Dermis blood vessel endothelial cell (primary cell): ENCODE results near the gene SMIM28. TPM values are rescaled to one million over a fixed set of nuclear protein-coding genes. Genes with fewer than 3 reads are reported as not detected.
"Not testable (repeated sequence)": the region's sequence is repeated elsewhere in the genome, so short reads cannot be mapped to it uniquely, and the experiment has no call there.

Experiments
- DNase-seq: peaks from one replicate; pipeline ENCODE4 v3.0.0; 2010
- total RNA-seq: library from RNA; depleted of rRNA; stranded (reverse); fragments of >200 nt; gene quantifications from 2 replicates; pipeline ENCODE4 v1.2.3, GENCODE V29; 2014

Gene SMIM28
- total RNA-seq, 1 donor from 2014 or later: not detected

DNA sequence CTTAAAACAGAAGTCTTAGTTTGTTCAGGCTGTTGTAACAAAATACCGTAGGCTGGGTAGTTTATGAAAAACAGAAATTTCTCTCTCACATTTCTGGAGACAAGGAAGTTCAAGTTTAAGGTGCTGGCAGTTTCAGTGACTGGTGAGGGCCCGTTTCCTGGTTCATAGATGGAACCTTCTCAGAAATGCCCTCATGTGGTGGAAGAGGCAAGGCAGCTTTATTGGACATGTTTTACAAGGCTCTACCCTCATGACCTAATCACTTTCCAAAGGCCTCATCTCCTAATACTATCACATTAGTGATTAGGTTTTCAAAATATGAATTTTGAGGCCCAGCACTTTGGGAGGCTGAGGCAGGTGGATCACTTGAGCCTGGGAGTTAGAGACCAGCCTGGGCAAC, 28.7 kb downstream of the SMIM28 start:
- DNase-seq: no peak

DNA sequence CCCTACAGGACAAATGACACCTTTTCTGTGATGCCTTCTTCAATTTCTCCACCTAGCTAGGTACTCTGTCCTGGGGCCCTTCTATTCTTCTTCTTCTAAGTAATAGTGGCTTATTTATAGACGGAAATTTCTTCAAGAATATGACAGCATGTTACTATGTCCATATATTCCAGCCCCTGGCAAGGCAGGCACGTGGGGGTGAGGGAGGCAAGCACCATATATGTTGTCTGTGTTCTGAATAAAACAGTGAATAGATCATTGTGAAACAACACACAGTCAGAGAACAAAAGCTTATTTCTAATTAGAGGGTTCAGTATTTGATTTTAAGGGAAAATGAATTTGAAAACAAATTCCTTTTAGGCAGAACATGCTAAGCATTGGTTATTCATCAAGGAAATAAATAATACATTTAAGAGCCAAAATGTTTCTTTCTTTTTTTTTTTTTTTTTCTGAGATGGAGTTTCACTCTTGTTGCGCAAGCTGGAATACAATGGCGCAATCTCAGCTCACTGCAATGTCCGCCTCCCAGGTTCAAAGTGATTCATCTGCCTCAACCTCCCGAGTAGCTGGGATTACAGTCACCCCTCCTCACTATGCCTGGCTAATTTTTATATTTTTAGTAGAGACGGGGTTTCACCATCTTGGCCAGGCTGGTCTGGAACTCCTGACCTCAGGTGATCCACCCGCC, 32.5 kb downstream of the SMIM28 start:
- DNase-seq: no peak

DNA sequence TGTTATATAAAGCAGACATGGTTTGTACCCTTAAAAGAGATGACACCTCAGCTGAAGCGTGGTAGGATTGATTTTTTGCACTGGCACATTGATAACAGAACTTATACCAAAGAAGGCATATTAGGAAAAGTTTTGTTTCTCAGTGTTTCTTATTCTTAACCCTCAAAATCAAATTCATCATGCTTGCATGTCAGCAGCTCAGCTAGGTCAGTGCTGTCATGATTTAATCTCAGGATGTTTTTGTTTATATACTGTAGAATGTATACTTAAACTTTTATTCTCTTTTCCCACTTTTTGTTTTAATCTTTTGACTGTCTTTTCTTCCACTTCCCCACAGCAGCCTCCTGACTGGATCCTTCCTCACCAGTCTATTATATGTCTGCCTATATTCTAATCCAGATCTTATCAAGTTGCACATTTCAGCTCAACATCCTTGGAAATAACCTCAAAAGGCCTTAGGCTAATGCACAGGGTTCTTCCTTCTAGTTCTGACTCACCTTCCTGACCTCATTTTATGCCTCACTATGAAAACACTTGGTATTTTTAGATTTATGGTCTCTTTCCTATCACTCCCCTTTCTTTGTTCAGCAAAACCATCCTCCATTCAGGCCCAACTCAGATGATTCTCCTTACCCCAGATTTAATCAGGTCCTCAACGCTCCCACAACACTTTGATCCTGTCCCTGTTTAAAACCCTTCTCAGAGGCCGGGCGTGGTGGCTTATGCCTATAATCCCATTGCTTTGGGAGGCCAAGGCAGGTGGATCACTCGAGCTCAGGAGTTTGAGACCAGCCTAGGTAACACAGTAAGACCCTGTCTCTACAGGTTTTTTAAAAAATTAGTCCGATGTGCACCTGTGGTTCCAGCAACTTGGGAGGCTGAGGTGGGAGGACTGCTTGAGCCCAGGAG, 33.5 kb downstream of the SMIM28 start:
- peak; percentile 90 for DNase-seq

DNA sequence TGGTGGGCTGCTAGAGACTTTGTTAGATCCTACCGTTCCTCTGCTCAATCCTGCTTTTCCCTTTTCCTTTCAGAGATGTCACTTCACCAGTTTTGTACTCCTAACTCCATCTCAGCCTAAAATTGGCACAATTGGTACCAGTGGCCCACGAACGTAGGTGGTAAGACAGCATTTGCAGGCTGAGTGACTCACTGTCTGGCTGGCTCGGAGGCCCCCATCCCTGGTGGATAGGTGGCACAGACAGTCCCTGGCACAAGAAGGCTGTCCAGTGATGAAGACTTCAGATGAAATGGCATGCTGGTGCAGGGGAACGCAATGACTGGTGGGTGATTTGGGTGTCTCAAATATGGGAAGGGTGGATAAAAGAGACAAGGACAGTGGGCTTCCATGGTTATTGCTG, 37.4 kb downstream of the SMIM28 start:
- DNase-seq: no peak

DNA sequence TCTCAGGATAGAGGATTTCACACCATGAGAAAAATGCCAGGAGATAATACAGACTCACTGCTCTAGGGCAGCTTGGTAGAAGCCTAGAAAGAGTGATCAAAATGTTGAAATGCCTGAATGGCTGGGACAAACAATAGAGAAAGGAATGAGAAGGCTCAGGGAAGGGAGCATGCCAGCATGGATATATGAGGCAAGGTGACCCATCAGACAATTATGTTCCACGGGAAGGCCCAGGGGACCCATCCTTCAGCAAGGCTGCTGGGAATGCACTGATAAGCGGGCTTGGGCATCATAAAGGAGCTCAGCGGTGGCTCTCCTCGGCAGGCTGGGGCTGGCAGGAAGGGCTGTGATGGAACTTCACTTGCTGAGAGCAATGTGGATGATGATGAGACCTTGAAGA, 38.5 kb downstream of the SMIM28 start:
- no peak for DNase-seq

DNA sequence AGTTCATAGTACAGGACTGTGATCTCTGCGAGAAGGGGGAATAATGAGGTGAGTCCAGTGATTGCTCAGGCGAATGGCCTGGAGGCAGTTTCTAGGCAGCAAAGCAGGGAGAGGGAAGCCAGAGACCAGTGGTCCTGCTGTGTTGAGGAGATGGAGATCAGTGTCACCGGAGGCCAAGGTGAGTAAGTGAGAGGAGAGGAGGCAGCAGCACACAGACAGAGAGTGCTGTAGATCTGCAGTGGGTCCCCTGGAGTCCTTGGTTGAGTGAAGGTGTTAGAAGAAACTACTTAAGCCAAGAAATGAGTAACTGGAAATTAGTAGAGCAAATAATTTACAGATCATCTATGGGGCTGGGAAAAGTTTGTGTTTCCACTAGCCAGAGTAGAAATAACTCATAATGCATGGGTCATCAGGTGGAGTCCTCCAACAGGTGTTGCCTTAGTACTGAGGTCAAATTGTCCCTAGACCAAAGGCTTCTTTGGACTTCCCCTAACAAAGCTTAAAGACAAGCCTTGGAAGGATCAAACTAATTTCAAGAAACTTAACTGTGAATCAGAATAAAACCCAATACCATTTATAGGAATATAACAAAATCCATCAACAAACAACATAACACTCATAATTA, 39.9 kb downstream of the SMIM28 start:
- DNase-seq: no peak

DNA sequence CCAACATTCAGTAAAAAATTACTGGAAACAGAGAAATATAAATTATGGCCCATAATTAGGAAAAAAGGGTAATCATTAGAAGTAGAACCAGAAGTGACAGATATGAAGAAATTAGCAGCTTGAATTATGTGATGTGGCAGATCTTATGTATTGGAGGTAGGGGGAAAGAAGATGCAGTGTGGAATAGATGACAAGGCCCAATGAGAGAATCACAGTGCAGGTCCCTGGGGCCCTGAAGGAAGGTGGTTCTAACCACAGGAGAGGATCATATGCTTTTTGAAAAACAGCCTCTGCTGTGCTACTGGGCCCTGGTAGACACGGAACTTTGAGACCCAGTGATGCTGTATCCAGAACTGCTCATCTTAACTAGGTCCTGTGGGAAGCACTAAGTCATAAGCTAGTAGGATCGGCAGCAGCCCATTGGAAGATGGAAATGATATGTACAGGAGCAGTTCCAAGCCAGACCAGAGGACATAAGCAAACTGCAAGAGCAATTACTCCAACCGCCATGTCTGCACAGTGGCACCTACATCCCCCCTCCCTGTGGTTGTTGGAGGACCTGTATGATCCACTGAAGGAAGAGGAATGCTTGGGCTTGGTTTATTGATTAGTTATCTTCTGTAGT, 40.5 kb downstream of the SMIM28 start:
- no peak for DNase-seq

DNA sequence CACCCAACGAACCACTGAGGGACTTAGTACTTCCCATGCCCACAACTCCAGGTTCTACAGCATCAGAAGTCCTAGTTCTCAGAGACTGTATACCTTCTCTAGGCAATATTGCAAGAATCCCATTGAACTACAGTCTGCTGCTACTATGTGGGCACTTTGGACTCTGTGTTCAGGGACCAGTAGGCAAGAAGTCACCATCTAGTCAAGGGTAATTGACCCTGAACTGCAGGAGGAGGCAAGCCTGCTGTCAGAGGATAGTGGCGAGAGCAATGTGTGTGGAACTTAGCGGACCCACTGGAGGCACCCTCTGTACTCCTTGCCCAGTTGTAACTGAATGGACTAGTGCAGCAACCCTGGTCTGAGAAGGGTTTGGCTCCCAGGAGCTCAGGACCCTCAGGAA, 42.1 kb downstream of the SMIM28 start:
- no peak for DNase-seq

DNA sequence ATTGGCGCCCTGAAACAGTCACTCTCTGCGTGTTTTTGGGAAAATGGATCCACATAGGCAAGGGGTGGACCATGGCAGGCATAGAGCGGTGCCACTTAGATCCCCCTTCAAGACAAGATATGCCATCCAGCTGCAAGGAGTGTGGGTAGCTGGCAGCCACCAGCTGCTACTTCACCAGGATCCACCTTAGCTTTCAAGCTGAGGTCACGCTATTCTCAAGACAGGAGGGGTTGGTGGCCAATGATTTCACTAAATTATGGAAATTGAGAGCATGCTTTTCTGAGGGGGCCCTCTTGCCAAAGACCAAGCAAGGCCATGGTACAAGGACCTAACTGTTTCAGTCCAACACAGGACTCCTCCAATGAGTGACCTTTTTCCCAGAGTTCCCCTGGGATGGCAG, 42.7 kb downstream of the SMIM28 start:
- no peak for DNase-seq

DNA sequence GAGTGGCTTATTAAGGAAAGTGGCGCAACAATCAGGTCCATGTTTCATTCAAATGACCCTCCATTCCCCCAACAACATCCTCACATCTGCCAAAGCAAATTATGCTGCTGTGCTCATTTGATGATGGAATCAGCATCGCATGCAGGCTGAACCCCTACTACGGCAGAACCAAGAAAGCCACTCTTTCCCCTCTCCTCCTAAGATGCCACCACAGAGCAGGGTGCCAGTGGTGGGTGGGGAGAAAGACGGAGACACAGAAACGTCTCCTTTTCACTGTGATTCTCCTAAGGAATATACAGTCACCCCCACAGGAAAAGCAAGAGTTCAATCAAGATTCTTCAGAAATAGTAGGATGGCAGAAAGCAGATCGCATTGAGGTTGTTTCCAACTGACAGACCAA, 43.4 kb downstream of the SMIM28 start:
- DNase-seq: no peak

DNA sequence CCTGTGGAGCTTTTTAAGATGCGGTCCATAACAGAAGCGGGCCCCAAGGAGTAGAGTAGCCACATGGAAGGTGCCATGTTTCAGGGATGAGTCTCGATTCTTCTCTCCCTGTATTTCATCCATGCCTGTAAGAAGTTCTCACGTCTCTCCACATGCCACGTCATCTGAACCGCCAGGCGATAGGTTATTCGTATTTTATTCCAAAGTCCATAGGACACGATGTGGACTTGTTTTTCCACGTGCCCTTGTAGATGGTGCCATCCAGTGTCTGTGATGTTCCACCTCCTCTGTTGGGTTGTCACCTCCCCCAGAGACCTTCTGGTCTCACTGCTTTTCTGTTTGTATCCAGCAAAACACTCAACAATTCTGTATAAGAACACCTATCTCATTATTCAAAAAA, 43.9 kb downstream of the SMIM28 start:
- DNase-seq: no peak

DNA sequence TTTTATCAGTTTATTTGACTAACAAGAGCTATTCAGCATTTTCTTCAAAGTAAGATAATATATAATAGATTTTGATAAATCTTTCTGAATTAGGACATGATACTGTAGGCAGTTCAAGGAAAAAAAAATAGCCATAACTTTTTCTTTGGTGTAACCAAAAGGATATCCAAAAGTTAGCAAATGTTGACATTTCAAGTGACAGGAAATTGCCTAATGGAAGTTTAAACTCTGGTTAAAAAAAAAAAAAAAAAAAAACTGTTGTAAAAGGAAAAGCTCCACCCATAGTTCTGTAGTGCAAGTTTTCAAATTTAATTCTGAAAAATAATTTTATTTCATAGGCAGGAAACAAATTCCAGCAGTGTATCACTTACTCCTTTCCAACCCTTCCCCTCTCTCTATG, 45.2 kb downstream of the SMIM28 start:
- DNase-seq: no peak

DNA sequence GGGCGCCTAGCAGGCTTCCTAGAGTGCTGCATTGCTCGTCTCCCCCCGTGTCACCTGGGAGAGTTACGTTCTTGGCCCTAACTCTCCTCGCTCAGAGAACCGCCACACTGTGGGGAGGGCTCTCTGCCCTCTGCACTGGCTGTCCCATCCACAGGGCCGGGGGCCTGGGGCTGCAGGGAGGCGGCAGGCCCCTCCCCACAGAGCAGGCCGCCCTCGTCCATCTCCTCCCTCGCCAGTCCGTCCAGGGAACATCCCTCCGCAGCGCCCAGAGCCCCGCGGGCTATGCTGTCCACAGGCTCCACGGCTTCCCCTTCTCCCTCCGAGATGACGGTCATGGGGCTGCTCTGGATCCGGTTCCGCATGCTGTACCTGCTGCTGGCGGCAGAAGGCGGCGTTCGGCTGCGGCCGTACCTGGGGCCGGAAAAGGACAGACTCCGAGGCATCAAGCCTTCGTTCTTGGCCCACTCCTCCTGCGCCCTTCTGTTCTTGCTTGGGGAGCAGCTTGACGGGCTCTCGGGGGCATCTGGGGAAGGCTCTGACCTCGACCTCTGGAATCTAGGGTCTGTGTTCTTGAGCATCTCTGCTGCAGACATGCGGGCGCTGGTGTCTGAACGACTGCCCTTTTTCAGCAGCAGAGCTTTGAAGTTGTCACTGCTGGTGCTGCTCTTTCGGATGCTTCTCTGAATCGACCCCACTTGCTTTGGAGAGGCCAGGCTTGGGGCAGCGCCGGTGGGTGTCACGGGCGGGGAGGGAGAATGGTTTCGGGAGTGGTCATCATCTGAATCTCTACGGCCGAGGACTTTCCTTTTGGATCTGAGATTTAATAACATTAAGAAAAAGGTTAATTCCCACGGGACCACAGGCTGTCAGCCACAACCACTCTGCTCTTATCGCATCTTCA, 46.5 kb downstream of the SMIM28 start:
- DNase-seq: no peak

DNA sequence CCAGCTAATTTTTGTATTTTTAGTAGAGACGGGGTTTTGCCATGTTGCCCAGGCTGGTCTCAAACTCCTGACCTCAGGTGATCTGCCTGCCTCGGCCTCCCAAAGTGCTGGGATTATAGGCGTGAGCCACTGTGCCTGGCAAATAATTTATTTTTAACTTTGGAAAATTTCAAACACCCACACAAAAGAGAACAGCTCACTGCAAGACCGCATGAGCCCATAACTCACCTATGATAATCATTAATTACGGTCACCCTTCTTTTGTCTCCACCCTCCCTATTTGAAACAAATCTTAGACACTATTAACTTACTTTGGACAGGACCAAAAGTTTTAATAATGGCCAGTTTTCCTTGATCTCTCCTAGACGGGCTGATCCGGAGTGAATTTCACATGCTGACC, 47.6 kb downstream of the SMIM28 start:
- DNase-seq: not testable (repeated sequence)

DNA sequence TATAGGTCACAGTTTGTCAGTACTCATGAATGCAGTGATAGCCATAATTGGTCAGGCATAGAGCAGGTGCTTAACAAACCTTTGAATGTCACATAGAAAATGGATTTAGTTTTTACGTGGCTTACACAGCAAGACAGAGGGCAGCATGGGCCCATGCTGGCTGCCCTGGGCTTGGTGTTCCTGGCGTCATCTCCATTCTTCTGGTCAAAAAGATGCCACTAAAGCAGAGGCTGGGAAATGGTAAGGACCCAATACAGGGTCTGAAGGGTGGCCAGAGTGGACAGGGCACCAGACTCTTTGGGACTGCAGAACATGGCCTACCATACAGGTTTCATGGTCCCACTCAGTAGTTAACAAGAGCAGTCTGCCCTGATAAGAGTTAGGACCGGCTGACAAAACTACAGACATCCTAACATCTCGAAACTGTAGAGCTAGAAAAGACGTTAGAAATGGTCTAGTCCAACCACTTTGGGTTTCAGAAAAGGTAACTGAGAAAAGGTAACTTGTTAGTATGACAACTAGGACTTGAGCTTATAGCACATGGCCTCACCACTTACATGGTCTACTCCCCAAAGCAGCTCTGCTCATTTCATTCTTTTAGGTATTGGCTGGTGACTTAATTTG, 48.9 kb downstream of the SMIM28 start:
- DNase-seq: no peak

DNA sequence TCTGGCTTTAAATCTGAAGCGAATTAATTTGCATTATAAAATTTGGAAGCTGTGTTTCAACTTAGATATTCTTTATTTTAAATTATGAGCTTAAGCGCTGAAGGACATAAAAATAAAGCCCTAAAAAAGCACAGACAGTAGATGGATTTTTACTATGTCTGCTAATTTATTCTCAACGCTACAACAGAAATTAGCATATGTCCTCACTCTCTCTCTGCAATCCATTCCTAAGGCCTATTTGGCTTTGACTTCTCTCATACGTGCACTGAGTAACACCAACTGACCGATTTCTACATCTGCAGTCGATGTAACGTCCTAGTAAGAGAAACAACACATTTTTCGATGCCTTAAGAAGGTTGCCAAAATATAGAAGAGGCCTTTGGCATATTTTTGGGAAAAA, 50.0 kb downstream of the SMIM28 start:
- no peak for DNase-seq

DNA sequence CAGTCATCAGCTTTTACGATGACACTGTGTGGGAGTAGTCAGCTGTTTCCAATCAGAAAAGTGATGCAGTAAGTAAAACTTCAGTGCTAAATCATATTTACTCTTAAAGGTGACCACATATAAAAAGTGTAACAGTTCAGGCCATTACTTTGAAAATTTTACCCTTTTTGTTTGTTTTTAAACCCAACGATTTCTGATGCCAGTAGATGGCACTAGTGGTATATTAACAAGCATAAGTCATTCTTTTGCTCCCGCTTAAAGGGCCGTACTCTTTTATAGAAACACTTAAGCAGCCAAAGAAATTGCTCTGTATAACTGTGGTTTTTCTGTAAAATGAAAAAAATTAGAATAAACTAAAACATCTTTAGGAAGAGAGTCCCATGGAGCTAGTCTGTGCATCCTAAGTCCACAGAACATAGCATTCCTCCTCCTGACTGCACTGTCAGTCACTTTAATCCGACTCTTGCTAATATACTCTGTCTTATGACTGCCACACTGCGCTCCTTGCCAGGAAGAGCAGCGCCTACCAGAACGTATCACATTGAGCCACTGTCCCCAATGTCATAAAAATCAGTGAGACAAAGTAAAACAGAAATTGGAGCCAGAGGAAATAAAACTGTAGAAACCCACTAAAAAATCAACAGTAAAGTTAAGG, 51.4 kb downstream of the SMIM28 start:
- peak; percentile 80 for DNase-seq

DNA sequence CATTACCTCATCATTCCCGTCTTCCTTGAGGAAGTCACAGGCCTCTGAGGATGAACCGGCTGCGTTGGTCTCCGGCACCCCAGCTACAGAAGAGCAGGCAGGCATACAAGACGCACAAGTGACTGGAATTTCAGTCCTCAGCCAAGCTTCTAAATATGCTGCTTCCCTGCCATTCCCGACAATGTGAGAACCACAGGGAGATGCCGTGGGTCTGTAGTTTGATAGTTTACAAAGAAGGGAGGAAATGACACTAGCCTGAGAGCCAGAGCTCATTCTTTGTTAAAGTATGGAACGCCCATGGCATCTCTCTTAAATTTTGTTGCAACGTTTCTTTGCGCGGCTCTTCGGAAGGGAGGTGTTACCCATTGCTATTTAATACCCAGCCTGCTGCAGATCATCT, 52.1 kb downstream of the SMIM28 start:
- DNase-seq: peak; percentile 39

DNA sequence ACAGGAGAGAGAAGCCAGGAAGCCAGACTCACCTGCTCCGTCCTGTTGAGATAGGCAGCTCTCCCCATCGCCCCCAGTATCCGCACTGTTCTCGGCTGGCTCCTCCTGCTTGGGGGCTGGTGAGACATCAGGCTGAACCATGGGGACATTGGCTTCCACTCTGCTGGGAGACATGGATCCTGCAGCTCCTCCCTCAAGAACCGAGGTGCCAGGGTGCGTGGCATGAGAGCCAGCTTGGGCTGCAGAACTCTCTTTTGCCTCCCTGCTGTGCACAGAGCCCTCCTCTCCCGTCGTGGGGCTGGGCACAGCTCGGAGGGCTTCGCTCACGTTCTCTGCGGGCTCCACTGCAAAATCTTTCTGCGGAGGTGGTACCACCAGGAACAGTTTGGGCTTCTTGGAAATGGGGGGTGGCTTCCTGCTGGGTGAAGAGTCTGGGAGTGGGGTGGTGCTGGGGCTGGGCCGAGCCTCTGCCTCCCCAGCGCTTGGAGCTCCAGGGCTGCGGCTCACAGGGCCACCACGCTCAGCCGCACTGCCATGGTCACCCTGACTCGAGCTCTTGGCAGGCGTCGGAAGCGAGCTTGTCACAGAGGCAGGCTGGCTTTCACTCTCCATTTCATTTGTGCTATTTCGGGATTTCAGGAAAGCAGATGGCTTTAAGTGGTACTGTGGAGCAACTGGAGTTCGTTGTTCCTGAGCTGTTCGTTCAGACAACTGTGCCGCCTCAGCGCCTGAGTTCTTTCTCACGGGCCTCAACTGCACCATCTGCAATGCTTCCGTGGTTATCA, 52.8 kb downstream of the SMIM28 start:
- no peak for DNase-seq
